Psoas muscle (tissue), 8 donors: ENCODE data around the gene HDAC1. TPM values are rescaled to one million over a fixed set of nuclear protein-coding genes. Genes with fewer than 3 reads are reported as not detected.

Experiments
- ATAC-seq, 4 donors: fragments of 200-7000 bp; cut with Tn5 transposase; one replicate each; pipeline ENCODE4 v1.9.1; 2020; ENCODE audit warnings: moderate library complexity in 3 of 4, mild to moderate bottlenecking in 2 of 4
- DNase-seq, 2 donors: peaks; one replicate each; pipeline ENCODE4 v3.0.0-alpha.2; 2020
- H3K27ac ChIP-seq: fragments of 200-600 bp; one replicate; pipeline ENCODE4 v1.8.0; 2022
- H3K27me3 ChIP-seq, 3 donors: fragments of 200-600 bp in 1 of 3; one replicate each; pipeline versions ENCODE4 v1.6.1 to v1.8.0; 2013 to 2022; ENCODE audit warnings: low read length in 2 of 3, mild to moderate bottlenecking in 2 of 3, moderate library complexity in 1 of 3; ENCODE audit not compliant: insufficient read depth in 3 of 3
- H3K36me3 ChIP-seq, 2 donors: fragments of 200-600 bp in 1 of 2; one replicate each; pipeline versions ENCODE4 v1.6.1 to v1.8.0; 2013 to 2022; ENCODE audit warnings: low read depth in 1 of 2, mild to moderate bottlenecking in 1 of 2, moderate library complexity in 1 of 2; ENCODE audit not compliant: insufficient read depth in 1 of 2
- H3K4me1 ChIP-seq: fragments of 200-600 bp; one replicate; pipeline ENCODE4 v1.8.0; 2022
- H3K4me3 ChIP-seq: fragments of 200-600 bp; one replicate; pipeline ENCODE4 v1.8.0; 2022; ENCODE audit warnings: mild to moderate bottlenecking
- H3K9me3 ChIP-seq: fragments of 200-600 bp; one replicate; pipeline ENCODE4 v1.8.0; 2022
- WGBS, 3 donors: extraction: QIAGEN DNeasy Blood & Tissue Kit; methylation state at CpG; one replicate each; pipeline versions ENCODE4 v1.1.6 to v1.1.7; 2013; 5-methylcytosine and 5-hydroxymethylcytosine counted together
- intact Hi-C, 2 donors: fragments of 100-400 bp; cut with DNase I; formaldehyde crosslinking; loops; one replicate each; pipeline versions ENCODE4 v1.11.0 to v1.14.2; 2022
- polyA plus RNA-seq, 3 donors: library from polyadenylated mRNA; stranded (reverse); fragments of 200-250 nt; gene quantifications; one replicate each; pipeline ENCODE4 v1.2.3, GENCODE V29; 2013
- total RNA-seq, 4 donors: library from RNA; stranded (reverse); fragmentation: NEBNext Ultra II Directional in 2 of 4; extraction: Animal tissue kit (Norgen Biotek cat#: 25700) in 2 of 4; gene quantifications; one replicate each; pipeline versions ENCODE4 v1.2.1 to v1.2.4, GENCODE V29; 2021 to 2023
- TF ChIP-seq, protein P1 (sequence below): fragments of 200-600 bp; IDR thresholded peaks from one replicate; pipeline ENCODE4 v1.8.0; 2022; ENCODE audit warnings: antibody characterized with exemption
- donor health status: healthy with polysubstance abuse.
- donor health status: DM: no; HTN: no; CAD: no; lungs with moderate emphysema.
- donor health status: Bipolar disorder and iron deficiency.
- donor health status: healthy.
- donor health status: DM: yes; HTN: yes; CAD: no.
- donor health status: DM: no; HTN: no; CAD: no.
- donor health status: DM: no; HTN: no; CAD: no.
- donor health status: DM: yes; HTN: yes; CAD: no.

Gene HDAC1
- total and polyA plus RNA-seq, 7 donors: 11.8 to 23.1 (median 16.7) TPM

GRCh38 chr1:32334864-32335534, 43.1 kb downstream of the HDAC1 start:
- Histone ChIP-seq H3K9me3 (no peaks in the 10 kb centered on the region), H3K27ac (peak overlapping the region; percentile 36), H3K4me3 (peak overlapping the region; percentile 74), H3K4me1 (no peaks in the 10 kb centered on the region), H3K27me3 (no peaks in the 10 kb centered on the region), H3K36me3 (peaks cover 0 to 27% of the 10 kb centered on the region in 2 donors)
- intact Hi-C loops: no loop called here
- peak; percentile 35 to 65 (median 52) for ATAC-seq
- TF ChIP-seq, protein P1, sequence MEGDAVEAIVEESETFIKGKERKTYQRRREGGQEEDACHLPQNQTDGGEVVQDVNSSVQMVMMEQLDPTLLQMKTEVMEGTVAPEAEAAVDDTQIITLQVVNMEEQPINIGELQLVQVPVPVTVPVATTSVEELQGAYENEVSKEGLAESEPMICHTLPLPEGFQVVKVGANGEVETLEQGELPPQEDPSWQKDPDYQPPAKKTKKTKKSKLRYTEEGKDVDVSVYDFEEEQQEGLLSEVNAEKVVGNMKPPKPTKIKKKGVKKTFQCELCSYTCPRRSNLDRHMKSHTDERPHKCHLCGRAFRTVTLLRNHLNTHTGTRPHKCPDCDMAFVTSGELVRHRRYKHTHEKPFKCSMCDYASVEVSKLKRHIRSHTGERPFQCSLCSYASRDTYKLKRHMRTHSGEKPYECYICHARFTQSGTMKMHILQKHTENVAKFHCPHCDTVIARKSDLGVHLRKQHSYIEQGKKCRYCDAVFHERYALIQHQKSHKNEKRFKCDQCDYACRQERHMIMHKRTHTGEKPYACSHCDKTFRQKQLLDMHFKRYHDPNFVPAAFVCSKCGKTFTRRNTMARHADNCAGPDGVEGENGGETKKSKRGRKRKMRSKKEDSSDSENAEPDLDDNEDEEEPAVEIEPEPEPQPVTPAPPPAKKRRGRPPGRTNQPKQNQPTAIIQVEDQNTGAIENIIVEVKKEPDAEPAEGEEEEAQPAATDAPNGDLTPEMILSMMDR: peak; percentile 49
- WGBS, 3 donors: 5 to 9% (median 6%) methylated on average over 32 to 46 of the region's 46 CpGs
- peak; percentile 57 to 61 for DNase-seq

- TF ChIP-seq, protein P1: no peak
- Histone ChIP-seq H3K4me1 (no peaks in the 10 kb centered on the region), H3K4me3 (peak overlapping the region; percentile 74), H3K27ac (peak overlapping the region; percentile 36), H3K9me3 (no peaks in the 10 kb centered on the region), H3K27me3 (no peaks in the 10 kb centered on the region), H3K36me3 (peaks cover 0 to 23% of the 10 kb centered on the region in 2 donors)
- WGBS, 3 donors: 0 to 1% (median 0%) methylated on average over 15 to 33 of the region's 34 CpGs
- ATAC-seq (no peak), DNase-seq (no peak)
- intact Hi-C loops: no loop called here
Measured at GRCh38 chr1:32335535-32335789, 43.6 kb downstream of the HDAC1 start.

DNA sequence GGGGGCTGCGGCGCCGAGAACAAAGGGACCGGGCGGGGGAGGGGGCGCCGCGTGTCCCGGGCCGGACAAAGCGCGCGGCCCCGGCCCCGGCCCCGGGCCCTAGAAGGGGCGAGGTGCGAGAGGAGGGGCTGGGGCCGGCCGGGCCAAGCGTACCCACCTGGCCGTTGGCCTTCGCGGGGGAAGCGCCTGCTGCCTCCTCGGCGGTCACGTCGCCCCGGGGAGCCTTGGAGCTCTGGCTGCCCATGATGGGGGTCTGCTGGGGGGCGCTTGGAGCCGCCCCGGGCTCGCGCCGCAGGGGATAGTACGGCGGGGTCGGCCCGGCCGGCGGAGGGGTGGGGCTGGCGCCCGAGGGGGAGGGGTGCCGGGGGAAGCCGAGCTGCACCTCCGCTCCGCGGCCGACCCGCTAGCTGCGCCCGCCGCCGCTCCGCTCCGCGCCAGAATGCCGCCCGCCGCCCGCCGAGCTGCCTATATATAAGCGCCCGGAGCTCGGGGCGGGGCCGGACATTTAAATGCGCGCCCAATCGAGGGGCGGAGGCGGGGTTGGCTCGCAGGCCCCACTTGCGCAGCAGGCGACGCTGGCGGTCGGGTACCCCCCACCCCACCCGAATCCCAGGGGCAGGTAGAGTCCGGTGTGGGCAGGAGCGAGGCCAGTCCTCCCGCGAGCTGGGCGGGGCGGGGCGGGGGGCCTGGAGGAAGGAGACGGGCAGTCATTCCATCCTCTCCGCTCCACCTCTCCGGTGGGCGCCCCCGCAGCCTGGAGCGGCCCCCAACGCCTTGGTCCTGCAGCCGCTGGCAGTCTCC, 44.1 kb downstream of the HDAC1 start, which contains the start of gene MARCKSL1:
Gene MARCKSL1, minus strand, starts transcription at position 444 of the 801 bp plus-strand sequence. Its CDS starts 200 bp downstream, at position 244.
- intact Hi-C loops: no loop called here
- TF ChIP-seq, protein P1: no peak
- H3K27me3 ChIP-seq: no peaks in the 10 kb centered on the region
- 0 to 2% (median 1%) methylated on average over 10 to 91 of the region's 95 CpGs for WGBS, 3 donors
- H3K27ac ChIP-seq: peak within 1 kb of the TSS; percentile 36
- peak within 1 kb of the TSS; percentile 74 for H3K4me3 ChIP-seq
- ATAC-seq (peak; percentile 65 to 87 (median 80)), DNase-seq (peak; percentile 80 to 87)
- H3K9me3 ChIP-seq: no peaks in the 10 kb centered on the region
- H3K36me3 ChIP-seq: peaks cover 0 to 18% of the 10 kb centered on the region in 2 donors
- H3K4me1 ChIP-seq: no peaks in the 10 kb centered on the region

DNA sequence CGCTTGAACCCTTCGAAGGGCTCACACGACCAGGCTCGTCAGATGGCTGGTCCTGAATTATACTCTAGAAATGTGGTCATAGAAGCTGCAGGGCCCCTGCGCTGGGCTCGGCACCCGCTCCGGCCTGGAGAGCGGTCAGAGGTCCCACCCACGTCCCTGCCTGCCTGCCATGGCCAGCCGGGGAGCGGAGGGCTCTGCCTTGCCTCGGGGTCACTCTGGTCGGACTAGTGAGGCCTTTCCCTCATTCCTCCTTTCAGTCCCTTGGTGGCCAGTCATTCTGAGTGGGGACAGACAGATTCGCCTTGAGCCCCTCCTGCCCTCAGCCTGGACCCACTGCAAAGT, 44.7 kb downstream of the HDAC1 start:
- peak; percentile 30 to 56 for DNase-seq
- Histone ChIP-seq H3K9me3 (no peaks in the 10 kb centered on the region), H3K4me1 (no peaks in the 10 kb centered on the region), H3K27me3 (no peaks in the 10 kb centered on the region), H3K36me3 (peaks cover 0 to 13% of the 10 kb centered on the region in 2 donors), H3K27ac (no peak overlapping the region), H3K4me3 (peak overlapping the region; percentile 74)
- intact Hi-C loops: no loop called here
- TF ChIP-seq, protein P1: no peak
- ATAC-seq: peak; percentile 10 to 26 (median 16)
- WGBS, 3 donors: 32 to 52% (median 37%) methylated on average over 15 of the region's 15 CpGs
